Glutamatergic neuron (in vitro differentiated cells): ENCODE results near the gene KCNC2. TPM values are rescaled to one million over a fixed set of nuclear protein-coding genes. Genes with fewer than 3 reads are reported as not detected.

ENCODE experiments used
- DNase-seq: peaks from one replicate; pipeline ENCODE4 v3.0.0; 2022
- H3K27ac Mint-ChIP-seq: one replicate; pipeline ENCODE4 v1.8.0; 2020; ENCODE audit warnings: mild to moderate bottlenecking, mixed read lengths, inconsistent platforms; ENCODE audit not compliant: unreplicated experiment
- H3K27me3 Mint-ChIP-seq: one replicate; pipeline ENCODE4 v1.8.0; 2020; ENCODE audit warnings: mild to moderate bottlenecking, moderate library complexity, mixed read lengths, inconsistent platforms; ENCODE audit not compliant: unreplicated experiment
- H3K36me3 Mint-ChIP-seq: one replicate; pipeline ENCODE4 v1.8.0; 2020; ENCODE audit warnings: mild to moderate bottlenecking, mixed read lengths, inconsistent platforms; ENCODE audit not compliant: unreplicated experiment
- H3K4me1 Mint-ChIP-seq: one replicate; pipeline ENCODE4 v1.8.0; 2020; ENCODE audit warnings: mild to moderate bottlenecking, low read depth, mixed read lengths, inconsistent platforms; ENCODE audit not compliant: unreplicated experiment
- H3K4me3 Mint-ChIP-seq: one replicate; pipeline ENCODE4 v1.8.0; 2020; ENCODE audit warnings: mild to moderate bottlenecking, mixed read lengths, inconsistent platforms; ENCODE audit not compliant: unreplicated experiment
- H3K9me3 Mint-ChIP-seq: one replicate; pipeline ENCODE4 v1.8.0; 2020; ENCODE audit warnings: mild to moderate bottlenecking, moderate library complexity, mixed read lengths, inconsistent platforms; ENCODE audit not compliant: unreplicated experiment
- total RNA-seq: library from RNA; stranded (reverse); fragmentation: NEBNext Ultra II Directional; extraction: Animal tissue kit (Norgen Biotek cat#: 25700); gene quantifications from one replicate; pipeline ENCODE4 v1.2.1, GENCODE V29; 2021; ENCODE audit not compliant: unreplicated experiment
- TF ChIP-seq, protein P1 (sequence below): fragments of 200-600 bp; sonication (generic); IDR thresholded peaks from one replicate; pipeline ENCODE4 v1.5.0; 2021; ENCODE audit not compliant: partially characterized antibody, unreplicated experiment

Gene KCNC2
- total RNA-seq, 1 donor from 2014 or later, result 11.6 TPM

DNA sequence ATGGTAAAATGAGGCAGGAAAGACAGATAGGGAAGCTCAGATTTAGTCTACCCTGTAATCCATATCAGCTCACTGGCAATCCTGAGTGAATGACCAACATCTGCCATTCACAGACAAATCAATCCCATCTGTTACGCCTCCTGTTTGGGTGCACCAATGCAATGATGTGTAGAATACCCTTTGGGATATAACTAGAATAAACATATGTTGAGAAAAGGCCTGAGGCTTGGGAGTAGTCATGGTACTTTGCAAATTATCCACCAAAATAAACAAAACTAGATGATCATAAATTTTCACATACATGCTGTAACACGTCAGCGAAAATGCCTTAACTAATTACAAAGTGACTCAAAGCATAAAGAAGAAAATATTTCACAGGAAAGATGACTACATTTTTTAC lies 78.8 kb downstream of the KCNC2 start:
- Mint-ChIP-seq H3K9me3 (peaks cover 11% of the 10 kb centered on the region), H3K36me3 (no peaks in the 10 kb centered on the region), H3K27ac (peak overlapping the region; percentile 100), H3K4me3 (peak overlapping the region; percentile 66), H3K4me1 (peaks cover 58% of the 10 kb centered on the region), H3K27me3 (peaks cover 7% of the 10 kb centered on the region)
- TF ChIP-seq, protein P1, sequence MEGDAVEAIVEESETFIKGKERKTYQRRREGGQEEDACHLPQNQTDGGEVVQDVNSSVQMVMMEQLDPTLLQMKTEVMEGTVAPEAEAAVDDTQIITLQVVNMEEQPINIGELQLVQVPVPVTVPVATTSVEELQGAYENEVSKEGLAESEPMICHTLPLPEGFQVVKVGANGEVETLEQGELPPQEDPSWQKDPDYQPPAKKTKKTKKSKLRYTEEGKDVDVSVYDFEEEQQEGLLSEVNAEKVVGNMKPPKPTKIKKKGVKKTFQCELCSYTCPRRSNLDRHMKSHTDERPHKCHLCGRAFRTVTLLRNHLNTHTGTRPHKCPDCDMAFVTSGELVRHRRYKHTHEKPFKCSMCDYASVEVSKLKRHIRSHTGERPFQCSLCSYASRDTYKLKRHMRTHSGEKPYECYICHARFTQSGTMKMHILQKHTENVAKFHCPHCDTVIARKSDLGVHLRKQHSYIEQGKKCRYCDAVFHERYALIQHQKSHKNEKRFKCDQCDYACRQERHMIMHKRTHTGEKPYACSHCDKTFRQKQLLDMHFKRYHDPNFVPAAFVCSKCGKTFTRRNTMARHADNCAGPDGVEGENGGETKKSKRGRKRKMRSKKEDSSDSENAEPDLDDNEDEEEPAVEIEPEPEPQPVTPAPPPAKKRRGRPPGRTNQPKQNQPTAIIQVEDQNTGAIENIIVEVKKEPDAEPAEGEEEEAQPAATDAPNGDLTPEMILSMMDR, result no peak
- DNase-seq, result peak; percentile 50

DNA sequence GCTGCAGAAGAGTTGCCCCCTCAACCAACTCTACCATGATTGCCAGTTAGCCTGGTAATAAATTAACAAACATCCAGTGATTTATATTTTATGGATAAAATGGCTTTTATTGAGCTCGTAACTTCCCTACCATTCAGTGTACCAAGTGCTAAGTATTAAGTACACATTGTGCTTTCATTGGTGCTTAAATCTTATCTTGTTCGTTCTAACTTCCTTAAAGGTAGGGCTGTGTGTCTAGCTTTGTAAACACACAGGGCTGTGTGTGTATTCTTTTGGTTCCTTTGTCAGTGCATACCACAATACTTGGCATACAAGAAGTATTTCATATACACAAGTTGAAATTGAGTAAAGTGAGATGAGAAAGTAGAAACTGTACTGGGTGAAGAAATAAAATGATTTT lies 80.4 kb downstream of the KCNC2 start:
- peaks cover 7% of the 10 kb centered on the region for H3K27me3 Mint-ChIP-seq
- H3K4me1 Mint-ChIP-seq, result peaks cover 54% of the 10 kb centered on the region

DNA sequence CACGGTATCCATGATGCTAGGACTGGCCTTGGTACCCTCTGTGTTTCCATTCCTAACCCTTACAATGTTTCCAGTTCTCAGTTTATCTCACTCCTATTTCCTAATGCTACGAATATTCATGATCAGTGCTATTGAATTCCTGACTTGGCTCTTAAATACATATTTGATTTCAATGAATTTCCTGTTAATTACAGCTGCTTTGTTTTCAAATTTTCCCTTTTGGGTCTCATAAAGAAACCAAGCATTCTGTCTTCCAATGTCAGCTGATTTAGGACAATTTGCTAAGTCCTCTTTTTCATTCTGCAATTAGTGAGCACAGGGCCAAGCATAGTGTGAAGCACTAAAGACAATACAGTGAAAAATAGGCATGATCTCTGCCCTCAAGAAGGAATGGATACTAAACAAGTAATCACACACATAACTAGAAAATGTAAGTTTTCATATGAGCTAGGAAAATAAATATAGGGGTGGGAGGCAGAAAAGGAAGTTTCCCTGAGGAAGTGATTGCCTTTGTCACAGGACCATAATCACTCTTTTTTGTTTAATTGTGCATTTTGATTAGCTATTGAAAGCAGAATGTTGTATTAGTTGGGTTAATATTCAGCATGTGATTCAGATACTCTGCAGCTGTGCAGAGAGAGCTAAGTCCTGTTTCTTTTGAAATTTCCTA lies 88.5 kb downstream of the KCNC2 start:
- Mint-ChIP-seq H3K4me1 (peaks cover 41% of the 10 kb centered on the region), H3K9me3 (peaks cover 6% of the 10 kb centered on the region), H3K27me3 (peaks cover 3% of the 10 kb centered on the region), H3K27ac (peak overlapping the region; percentile 35), H3K36me3 (no peaks in the 10 kb centered on the region), H3K4me3 (no peak overlapping the region)
- TF ChIP-seq, protein P1, result no peak
- DNase-seq, result no peak

More for the DNA sequence above, 80.4 kb downstream of the KCNC2 start:
- Mint-ChIP-seq H3K27ac (peak overlapping the region; percentile 100), H3K36me3 (no peaks in the 10 kb centered on the region), H3K4me3 (no peak overlapping the region), H3K9me3 (peaks cover 11% of the 10 kb centered on the region)
- TF ChIP-seq, protein P1, result no peak
- no peak for DNase-seq

DNA sequence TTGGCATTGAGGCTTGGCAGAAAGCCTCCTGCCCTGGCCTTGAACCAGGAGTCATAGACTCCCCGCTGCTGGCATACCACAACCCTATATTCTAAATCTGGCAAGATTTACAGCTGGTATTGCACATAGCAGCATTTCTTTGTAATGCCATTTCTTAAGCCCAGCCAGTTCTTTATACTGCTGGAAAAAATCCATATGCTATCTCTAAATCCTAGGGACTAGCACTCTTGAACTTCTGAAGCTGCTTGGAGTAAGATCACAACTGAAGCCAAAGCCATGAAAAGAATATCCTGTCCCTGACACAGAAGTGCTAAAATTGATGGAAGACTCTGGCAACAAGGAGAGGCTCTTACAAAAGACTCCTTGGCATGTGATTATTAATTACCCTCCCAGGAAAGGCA lies 89.3 kb downstream of the KCNC2 start:
- Mint-ChIP-seq H3K4me3 (no peak overlapping the region), H3K4me1 (peaks cover 42% of the 10 kb centered on the region), H3K9me3 (peaks cover 6% of the 10 kb centered on the region), H3K27ac (no peak overlapping the region), H3K27me3 (peaks cover 3% of the 10 kb centered on the region), H3K36me3 (no peaks in the 10 kb centered on the region)
- DNase-seq, result no peak
- TF ChIP-seq, protein P1, result no peak

DNA sequence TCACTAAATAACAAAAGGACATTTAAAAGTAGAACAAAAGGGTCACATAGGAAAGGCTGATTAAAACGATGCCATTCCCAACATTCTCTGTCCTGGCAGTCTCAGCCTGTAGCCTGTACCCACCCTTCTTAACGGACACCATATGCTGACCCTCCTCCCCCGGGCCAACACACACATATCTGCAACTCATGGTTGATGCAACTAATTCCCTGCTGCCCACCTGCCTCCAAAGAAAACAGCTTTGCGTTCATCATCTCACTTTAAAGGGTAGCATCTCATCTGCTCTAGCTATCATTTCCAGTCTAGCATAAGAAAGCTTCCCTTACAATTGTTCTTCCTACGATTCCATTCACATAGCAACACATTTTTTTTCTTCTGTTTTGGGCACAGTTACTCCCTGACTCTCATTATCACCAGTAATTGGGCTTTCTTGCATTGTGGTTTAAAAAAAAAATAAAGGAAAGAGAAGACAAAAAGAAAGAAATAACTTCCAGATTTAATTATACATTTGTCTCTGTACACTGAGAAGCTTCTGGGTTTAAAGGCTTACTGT lies 92.9 kb downstream of the KCNC2 start:
- peak; percentile 47 for DNase-seq
- peaks cover 6% of the 10 kb centered on the region for H3K9me3 Mint-ChIP-seq

More for the DNA sequence above, 92.9 kb downstream of the KCNC2 start:
- no peaks in the 10 kb centered on the region for H3K36me3 Mint-ChIP-seq
- peak overlapping the region; percentile 99 for H3K27ac Mint-ChIP-seq
- peaks cover 3% of the 10 kb centered on the region for H3K27me3 Mint-ChIP-seq
- peak overlapping the region; percentile 74 for H3K4me3 Mint-ChIP-seq
- TF ChIP-seq, protein P1, result no peak
- H3K4me1 Mint-ChIP-seq, result peaks cover 38% of the 10 kb centered on the region
